HL-60 (cell line): ENCODE data around the gene PLXNB3.

ENCODE experiments used
- DNase-seq, 2 experiments: peaks; one replicate each; pipeline ENCODE4 v3.0.0-alpha.2; 2010 to 2020; ENCODE audit warnings: low read depth in 1 of 2, low spot score in 1 of 2
- H3K27ac ChIP-seq: fragments of 250-450 bp; sonication (Bioruptor Pico); replicated peaks from 2 replicates; pipeline ENCODE4 v1.5.1; 2020; ENCODE audit warnings: mild to moderate bottlenecking, moderate library complexity
- H3K27me3 ChIP-seq: fragments of 250-450 bp; sonication (Bioruptor Pico); 2 replicates; pipeline ENCODE4 v1.5.1; 2021; ENCODE audit warnings: mild to moderate bottlenecking, moderate library complexity; ENCODE audit not compliant: insufficient read depth, poor library complexity, severe bottlenecking
- H3K4me3 ChIP-seq: replicated peaks from 2 replicates; pipeline ENCODE4 v1.5.1; 2011; ENCODE audit warnings: mild to moderate bottlenecking, control low read depth, low read length; ENCODE audit not compliant: insufficient read depth
- GABPA ChIP-seq: IDR thresholded peaks from 2 replicates; pipeline ENCODE4 v1.6.1; 2012; ENCODE audit warnings: low read depth
- POLR2AphosphoS5 ChIP-seq: IDR thresholded peaks from 2 replicates; pipeline ENCODE4 v1.6.1; 2012; ENCODE audit warnings: low read depth
- REST ChIP-seq: IDR thresholded peaks from 2 replicates; pipeline ENCODE4 v1.6.1; 2012; ENCODE audit warnings: low read depth; ENCODE audit not compliant: insufficient replicate concordance
- SPI1 ChIP-seq: IDR thresholded peaks from 2 replicates; pipeline ENCODE4 v1.6.1; 2012; ENCODE audit warnings: low read depth, mild to moderate bottlenecking, borderline replicate concordance
- TF ChIP-seq, protein P1 (sequence below): IDR thresholded peaks from one replicate; pipeline ENCODE4 v1.5.1; 2011; ENCODE audit warnings: low read length, control low read depth, inconsistent platforms; ENCODE audit not compliant: insufficient read depth

The PLXNB3 gene

DNA sequence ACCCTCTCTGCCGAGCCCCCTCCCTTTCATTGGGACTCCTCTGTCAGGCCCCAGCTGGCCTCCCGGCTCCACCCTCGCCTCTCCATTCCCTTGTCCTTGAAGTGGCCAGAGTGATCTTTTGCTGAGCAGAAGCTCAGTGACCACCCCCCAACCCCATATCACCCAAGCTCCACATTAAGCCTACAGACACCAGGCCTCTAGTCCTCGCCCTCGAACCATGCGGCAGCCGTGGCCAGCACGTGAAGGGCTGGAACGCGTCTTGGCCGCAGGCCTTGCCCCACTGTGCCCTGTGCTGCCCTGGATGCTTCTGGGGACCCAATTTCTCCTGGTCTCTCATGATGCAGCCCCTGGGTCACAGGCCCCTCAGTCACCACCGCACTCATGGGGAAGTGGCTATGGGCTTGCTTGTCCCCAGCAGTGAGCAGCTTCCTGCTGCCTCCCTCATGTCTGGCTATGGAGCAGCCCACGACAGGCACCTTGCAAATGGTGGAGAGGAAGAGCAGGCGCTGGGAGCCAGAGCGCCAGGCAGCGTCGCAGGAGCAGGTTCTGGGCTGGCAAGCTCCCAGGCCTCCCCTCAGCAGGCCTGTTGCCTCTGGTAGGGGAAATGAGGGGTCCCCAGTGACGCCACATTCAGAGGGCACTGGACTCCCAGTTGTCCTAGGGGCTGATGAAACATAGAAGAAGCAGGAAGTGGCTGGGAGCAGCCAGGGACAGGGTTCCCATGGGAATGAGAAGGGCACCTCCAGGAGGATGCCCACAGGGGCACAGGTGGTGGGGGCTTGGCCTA is 16.0 kb downstream of the PLXNB3 start:
- DNase-seq = no peak
- no peaks in the 10 kb centered on the region for H3K27me3 ChIP-seq
- H3K4me3 ChIP-seq = no peak overlapping the region
- no peak overlapping the region for H3K27ac ChIP-seq
- TF ChIP-seq, protein P1, sequence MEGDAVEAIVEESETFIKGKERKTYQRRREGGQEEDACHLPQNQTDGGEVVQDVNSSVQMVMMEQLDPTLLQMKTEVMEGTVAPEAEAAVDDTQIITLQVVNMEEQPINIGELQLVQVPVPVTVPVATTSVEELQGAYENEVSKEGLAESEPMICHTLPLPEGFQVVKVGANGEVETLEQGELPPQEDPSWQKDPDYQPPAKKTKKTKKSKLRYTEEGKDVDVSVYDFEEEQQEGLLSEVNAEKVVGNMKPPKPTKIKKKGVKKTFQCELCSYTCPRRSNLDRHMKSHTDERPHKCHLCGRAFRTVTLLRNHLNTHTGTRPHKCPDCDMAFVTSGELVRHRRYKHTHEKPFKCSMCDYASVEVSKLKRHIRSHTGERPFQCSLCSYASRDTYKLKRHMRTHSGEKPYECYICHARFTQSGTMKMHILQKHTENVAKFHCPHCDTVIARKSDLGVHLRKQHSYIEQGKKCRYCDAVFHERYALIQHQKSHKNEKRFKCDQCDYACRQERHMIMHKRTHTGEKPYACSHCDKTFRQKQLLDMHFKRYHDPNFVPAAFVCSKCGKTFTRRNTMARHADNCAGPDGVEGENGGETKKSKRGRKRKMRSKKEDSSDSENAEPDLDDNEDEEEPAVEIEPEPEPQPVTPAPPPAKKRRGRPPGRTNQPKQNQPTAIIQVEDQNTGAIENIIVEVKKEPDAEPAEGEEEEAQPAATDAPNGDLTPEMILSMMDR = no peak
- TF ChIP-seq REST (no peak), GABPA (no peak)

DNA sequence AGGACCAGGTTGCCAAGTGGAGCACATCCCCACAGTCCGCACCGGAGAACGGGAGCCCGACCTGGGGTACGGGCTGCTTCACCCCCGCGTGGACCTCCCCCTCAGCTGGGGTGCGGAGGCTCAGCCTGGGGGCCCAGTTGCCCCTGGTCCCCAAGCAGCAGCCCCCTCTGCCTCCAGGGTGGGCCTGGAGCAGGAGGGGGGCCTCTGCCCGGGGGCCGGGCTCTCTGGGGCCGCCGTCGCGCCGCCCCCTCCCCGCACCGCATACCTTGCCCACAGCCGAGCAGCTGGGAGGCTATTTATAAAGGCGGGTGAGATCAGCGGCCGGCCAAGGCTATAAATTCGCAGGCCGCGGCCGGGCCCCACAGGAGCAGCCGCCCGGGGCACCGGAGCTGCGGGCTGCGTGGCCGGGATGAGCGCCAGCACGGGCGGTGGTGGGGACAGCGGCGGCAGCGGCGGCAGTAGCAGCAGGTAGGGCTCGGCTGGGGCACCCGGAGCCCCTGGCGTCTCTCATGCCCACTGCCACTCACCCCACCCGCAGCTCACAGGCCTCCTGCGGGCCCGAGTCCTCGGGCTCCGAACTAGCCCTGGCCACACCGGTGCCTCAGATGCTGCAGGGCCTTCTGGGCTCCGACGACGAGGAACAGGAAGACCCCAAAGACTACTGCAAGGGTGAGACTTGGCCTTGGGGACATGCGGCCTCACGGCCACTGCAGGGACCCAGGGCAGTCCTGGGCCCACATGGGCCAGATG is 16.8 kb downstream of the PLXNB3 start, which contains the start of gene SRPK3:
Gene SRPK3, plus strand, starts transcription at position 364 of the 750 bp plus-strand sequence. Its CDS starts 46 bp downstream, at position 410.
- H3K27ac ChIP-seq = no peak within 1 kb of the TSS
- no peaks in the 10 kb centered on the region for H3K27me3 ChIP-seq
- TF ChIP-seq REST = no peak
- no peak for TF ChIP-seq SPI1
- no peak for TF ChIP-seq GABPA
- DNase-seq = no peak
- H3K4me3 ChIP-seq = no peak within 1 kb of the TSS

DNA sequence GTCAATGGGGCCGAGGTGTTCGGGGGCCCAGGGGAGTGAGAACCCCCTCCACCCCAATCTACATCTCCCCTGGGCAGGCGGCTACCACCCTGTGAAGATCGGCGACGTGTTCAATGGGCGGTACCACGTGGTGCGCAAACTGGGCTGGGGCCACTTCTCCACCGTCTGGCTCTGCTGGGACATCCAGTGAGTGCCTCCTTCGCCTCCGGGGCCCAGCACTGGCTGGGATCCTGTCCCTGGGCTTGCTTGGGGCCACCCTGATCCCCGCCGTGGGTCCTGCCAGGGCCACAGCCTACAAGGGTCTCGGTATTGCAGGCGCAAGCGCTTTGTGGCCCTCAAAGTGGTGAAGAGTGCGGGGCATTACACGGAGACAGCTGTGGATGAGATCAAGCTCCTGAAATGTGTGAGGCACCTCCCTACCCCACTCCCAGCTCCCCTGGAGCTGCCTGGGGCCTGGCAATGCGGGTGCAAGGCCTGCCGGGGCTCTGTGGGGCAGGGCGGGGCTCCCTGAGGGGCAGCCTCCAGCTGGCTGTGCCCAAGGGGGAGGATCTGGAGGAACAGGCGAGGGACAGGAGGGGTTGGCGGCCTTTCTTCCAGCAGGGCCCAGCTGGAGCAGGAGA is 17.5 kb downstream of the PLXNB3 start:
- no peak for DNase-seq
- Histone ChIP-seq H3K27me3 (no peaks in the 10 kb centered on the region), H3K4me3 (no peak overlapping the region), H3K27ac (no peak overlapping the region)
- no peak for TF ChIP-seq GABPA
- no peak for TF ChIP-seq REST
- no peak for TF ChIP-seq POLR2AphosphoS5
- TF ChIP-seq, protein P1 = no peak
